HCT116 (cell line): Measurements from ENCODE around the gene TAF3. TPM values are rescaled to one million over a fixed set of nuclear protein-coding genes. Genes with fewer than 3 reads are reported as not detected.

ENCODE experiments used
- ATAC-seq: fragments of 200-7000 bp; cut with Tn5 transposase; 2 replicates; pipeline ENCODE4 v1.9.1; 2020; ENCODE audit warnings: mild to moderate bottlenecking, moderate library complexity
- BruUV-seq: library from RNA; stranded (reverse); fragments of 400-500 nt; replicated peaks from 2 replicates; lab custom pipeline; 2021; lab: Mats Ljungman, UMichigan
- CTCF ChIA-PET: fragments of 300-600 bp; sonication (Branson Sonifier 250); formaldehyde crosslinking; loops from one replicate; lab custom pipeline; 2021; ENCODE audit warnings: antibody characterized with exemption; lab: Charles Lee
- POLR2A ChIA-PET: fragments of 300-600, 350-600 bp; sonication (Branson Sonifier 250); formaldehyde crosslinking; loops from one replicate; lab custom pipeline; 2021; ENCODE audit warnings: antibody characterized with exemption; lab: Charles Lee
- RAD21 ChIA-PET, 2 experiments: fragments of 300-600 bp; sonication (Branson Sonifier 250); formaldehyde crosslinking; loops; one replicate each; lab custom pipeline; 2023; ENCODE audit warnings: low total read pairs in 2 of 2; ENCODE audit not compliant: uncharacterized antibody in 2 of 2, unreplicated experiment in 2 of 2, low non-redundant PET in 1 of 2; lab: Charles Lee
- DNase-seq: peaks from one replicate; pipeline ENCODE4 v3.0.0-alpha.2; 2010; ENCODE audit warnings: low read depth, low spot score
- H2AFZ ChIP-seq: fragments of 200-600 bp; shearing (Covaris generic), sonication (generic); 2 replicates; pipeline ENCODE4 v1.6.1; 2017; ENCODE audit warnings: low read depth, mixed run types, mixed read lengths, antibody characterized with exemption, low read length; ENCODE audit not compliant: poor library complexity, severe bottlenecking
- H3K27ac ChIP-seq: 2 replicates; pipeline ENCODE4 v1.5.1; 2012; ENCODE audit warnings: low read depth, low read length
- H3K27me3 ChIP-seq: fragments of 200-600 bp; sonication (generic); 2 replicates; pipeline ENCODE4 v1.6.1; 2016; ENCODE audit warnings: mixed run types, low read length, mixed read lengths; ENCODE audit not compliant: insufficient read depth
- H3K36me3 ChIP-seq, 2 experiments: fragments of 200-500 bp in 1 of 2; fragments of 200-600 bp in 1 of 2; sonication (Bioruptor generic) in 1 of 2; sonication (generic) in 1 of 2; 2 replicates each; pipeline versions ENCODE4 v1.5.1 to v1.6.1; 2014 to 2016; ENCODE audit warnings: low read length in 2 of 2, inconsistent platforms in 1 of 2, mixed read lengths in 1 of 2, mixed run types in 1 of 2; ENCODE audit not compliant: insufficient read depth in 2 of 2, control insufficient read depth in 1 of 2
- H3K4me1 ChIP-seq, 2 experiments: fragments of 200-600 bp in 1 of 2; sonication (generic) in 1 of 2; 2 replicates each; pipeline versions ENCODE4 v1.5.1 to v1.6.1; 2012 to 2017; ENCODE audit warnings: low read length in 2 of 2, inconsistent platforms in 1 of 2, mild to moderate bottlenecking in 1 of 2, mixed read lengths in 1 of 2, mixed run types in 1 of 2, moderate library complexity in 1 of 2; ENCODE audit not compliant: insufficient read depth in 2 of 2, control insufficient read depth in 1 of 2
- H3K4me2 ChIP-seq: fragments of 200-600 bp; sonication (generic); 2 replicates; pipeline ENCODE4 v1.6.1; 2017; ENCODE audit warnings: mixed run types, low read length, mixed read lengths
- H3K4me3 ChIP-seq, 2 experiments: fragments of 200-600 bp in 1 of 2; sonication (generic) in 1 of 2; replicated peaks in 1 of 2; 2 replicates each; pipeline ENCODE4 v1.5.1; 2011 to 2016; ENCODE audit warnings: low read length in 2 of 2, control low read depth in 1 of 2, low read depth in 1 of 2, mild to moderate bottlenecking in 1 of 2, mixed read lengths in 1 of 2, mixed run types in 1 of 2
- H3K79me2 ChIP-seq: fragments of 200-600 bp; sonication (generic); 2 replicates; pipeline ENCODE4 v1.6.1; 2017; ENCODE audit warnings: mild to moderate bottlenecking, mixed run types, low read length, moderate library complexity, mixed read lengths; ENCODE audit not compliant: insufficient read depth
- H3K9ac ChIP-seq: fragments of 200-600 bp; sonication (generic); 2 replicates; pipeline ENCODE4 v1.6.1; 2016; ENCODE audit warnings: low read length, mixed read lengths
- H3K9me2 ChIP-seq: fragments of 200-600 bp; sonication (generic), shearing (Covaris generic); 2 replicates; pipeline ENCODE4 v1.6.1; 2017; ENCODE audit warnings: mixed run types, mild to moderate bottlenecking, moderate library complexity; ENCODE audit not compliant: insufficient read depth
- H3K9me3 ChIP-seq, 2 experiments: fragments of 200-500 bp in 1 of 2; fragments of 200-600 bp in 1 of 2; sonication (Bioruptor generic) in 1 of 2; sonication (generic) in 1 of 2; 2 replicates each; pipeline ENCODE4 v1.6.1; 2014 to 2017; ENCODE audit warnings: low read length in 2 of 2, mixed read lengths in 2 of 2, inconsistent platforms in 1 of 2, low read depth in 1 of 2, mild to moderate bottlenecking in 1 of 2, mixed run types in 1 of 2, moderate library complexity in 1 of 2; ENCODE audit not compliant: control insufficient read depth in 1 of 2, insufficient read depth in 1 of 2
- H4K20me1 ChIP-seq: fragments of 200-600 bp; sonication (generic), shearing (Covaris generic); 2 replicates; pipeline ENCODE4 v1.6.1; 2017; ENCODE audit warnings: mixed run types, mild to moderate bottlenecking, moderate library complexity; ENCODE audit not compliant: insufficient read depth
- POLR2A ChIP-seq: IDR thresholded peaks from 2 replicates; pipeline ENCODE4 v1.7.0; 2011; ENCODE audit warnings: borderline replicate concordance; ENCODE audit not compliant: insufficient read depth, insufficient read length; ENCODE audit errors: extremely low read depth
- POLR2AphosphoS5 ChIP-seq: IDR thresholded peaks from 2 replicates; pipeline ENCODE4 v1.6.1; 2011; ENCODE audit warnings: mild to moderate bottlenecking, low read depth, low read length, moderate library complexity
- RAD21 ChIP-seq: IDR thresholded peaks from 2 replicates; pipeline ENCODE4 v1.6.1; 2012; ENCODE audit warnings: low read depth, mild to moderate bottlenecking
- YY1 ChIP-seq: IDR thresholded peaks from 2 replicates; pipeline ENCODE4 v1.6.1; 2011; ENCODE audit warnings: low read length, low read depth, moderate library complexity, mild to moderate bottlenecking; ENCODE audit not compliant: insufficient replicate concordance; ENCODE audit errors: extremely low read depth
- intact Hi-C: fragments of 100-400 bp; cut with micrococcal nuclease; formaldehyde crosslinking; loops from 2 replicates; pipeline ENCODE4 v1.10.0; 2022
- total RNA-seq: library from RNA; stranded (reverse); gene quantifications from one replicate; pipeline ENCODE4 v1.2.1, GENCODE V29; 2021; ENCODE audit not compliant: unreplicated experiment
- TF ChIP-seq, protein P1 (sequence below), 3 experiments: fragments of 200-600 bp in 1 of 3; sonication (generic) in 1 of 3; IDR thresholded peaks in 2 of 3; conservative IDR thresholded peaks in 1 of 3; 2 replicates each; pipeline ENCODE4 v1.5.1; 2012 to 2017; ENCODE audit warnings: low read depth in 2 of 3, low read length in 2 of 3, antibody characterized with exemption in 1 of 3, borderline replicate concordance in 1 of 3, control low read depth in 1 of 3, mild to moderate bottlenecking in 1 of 3, mixed read lengths in 1 of 3, mixed run types in 1 of 3, moderate library complexity in 1 of 3; ENCODE audit not compliant: insufficient read depth in 1 of 3
- TF ChIP-seq, protein P2 (sequence below): IDR thresholded peaks from 2 replicates; pipeline ENCODE4 v1.6.1; 2011; ENCODE audit warnings: mild to moderate bottlenecking, low read length, moderate library complexity; ENCODE audit not compliant: insufficient replicate concordance; ENCODE audit errors: extremely low read depth

The TAF3 gene
- total RNA-seq, 1 experiment from 2014 or later: 8.0 TPM

DNA sequence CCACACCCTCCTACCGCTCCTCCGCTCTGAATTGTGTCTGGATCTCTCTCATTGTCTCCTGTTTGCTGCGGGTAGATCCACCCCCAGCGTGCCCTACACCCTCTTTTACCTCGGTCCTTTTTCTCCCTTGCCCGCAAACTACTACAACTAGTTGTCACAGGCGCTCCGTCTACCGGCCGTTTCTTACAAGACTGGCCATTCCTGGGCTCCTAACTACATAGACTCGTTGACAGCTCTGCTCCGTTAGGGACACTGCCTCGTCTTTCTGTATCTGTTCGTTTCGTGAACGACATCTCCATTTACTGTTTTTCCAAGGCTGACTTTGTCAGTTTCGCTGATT is 786 bp downstream of the TAF3 start:
- CTCF ChIA-PET: no interaction called here
- POLR2A ChIA-PET: interaction anchor here (1.8 kb wide), 1 partner anchor 31 kb away, joined by 5 read pairs; the partner anchor contains the start of genes ATP5F1C and KIN
- ATAC-seq (peak; percentile 61), DNase-seq (no peak)
- TF ChIP-seq, protein P1, sequence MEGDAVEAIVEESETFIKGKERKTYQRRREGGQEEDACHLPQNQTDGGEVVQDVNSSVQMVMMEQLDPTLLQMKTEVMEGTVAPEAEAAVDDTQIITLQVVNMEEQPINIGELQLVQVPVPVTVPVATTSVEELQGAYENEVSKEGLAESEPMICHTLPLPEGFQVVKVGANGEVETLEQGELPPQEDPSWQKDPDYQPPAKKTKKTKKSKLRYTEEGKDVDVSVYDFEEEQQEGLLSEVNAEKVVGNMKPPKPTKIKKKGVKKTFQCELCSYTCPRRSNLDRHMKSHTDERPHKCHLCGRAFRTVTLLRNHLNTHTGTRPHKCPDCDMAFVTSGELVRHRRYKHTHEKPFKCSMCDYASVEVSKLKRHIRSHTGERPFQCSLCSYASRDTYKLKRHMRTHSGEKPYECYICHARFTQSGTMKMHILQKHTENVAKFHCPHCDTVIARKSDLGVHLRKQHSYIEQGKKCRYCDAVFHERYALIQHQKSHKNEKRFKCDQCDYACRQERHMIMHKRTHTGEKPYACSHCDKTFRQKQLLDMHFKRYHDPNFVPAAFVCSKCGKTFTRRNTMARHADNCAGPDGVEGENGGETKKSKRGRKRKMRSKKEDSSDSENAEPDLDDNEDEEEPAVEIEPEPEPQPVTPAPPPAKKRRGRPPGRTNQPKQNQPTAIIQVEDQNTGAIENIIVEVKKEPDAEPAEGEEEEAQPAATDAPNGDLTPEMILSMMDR (IDR thresholded peaks at IDR 0.05 in 2 of 3, conservative IDR thresholded peaks at IDR 0.05 in 1 of 3; ENCODE audit: borderline replicate concordance in 1 of 3, insufficient read depth in 1 of 3, low read depth in 2 of 3, low read length in 2 of 3): peak in 2 of 3 experiments; percentile 18 to 29; a peak in 2 of 6 replicates
- 0 out of 2 replicates have a peak, but pooled peaks have one; percentile 25 for TF ChIP-seq RAD21
- TF ChIP-seq POLR2AphosphoS5: no peak
- TF ChIP-seq POLR2A: no peak
- TF ChIP-seq YY1: peak; percentile 3
- TF ChIP-seq, protein P2, sequence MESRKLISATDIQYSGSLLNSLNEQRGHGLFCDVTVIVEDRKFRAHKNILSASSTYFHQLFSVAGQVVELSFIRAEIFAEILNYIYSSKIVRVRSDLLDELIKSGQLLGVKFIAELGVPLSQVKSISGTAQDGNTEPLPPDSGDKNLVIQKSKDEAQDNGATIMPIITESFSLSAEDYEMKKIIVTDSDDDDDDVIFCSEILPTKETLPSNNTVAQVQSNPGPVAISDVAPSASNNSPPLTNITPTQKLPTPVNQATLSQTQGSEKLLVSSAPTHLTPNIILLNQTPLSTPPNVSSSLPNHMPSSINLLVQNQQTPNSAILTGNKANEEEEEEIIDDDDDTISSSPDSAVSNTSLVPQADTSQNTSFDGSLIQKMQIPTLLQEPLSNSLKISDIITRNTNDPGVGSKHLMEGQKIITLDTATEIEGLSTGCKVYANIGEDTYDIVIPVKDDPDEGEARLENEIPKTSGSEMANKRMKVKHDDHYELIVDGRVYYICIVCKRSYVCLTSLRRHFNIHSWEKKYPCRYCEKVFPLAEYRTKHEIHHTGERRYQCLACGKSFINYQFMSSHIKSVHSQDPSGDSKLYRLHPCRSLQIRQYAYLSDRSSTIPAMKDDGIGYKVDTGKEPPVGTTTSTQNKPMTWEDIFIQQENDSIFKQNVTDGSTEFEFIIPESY: no peak
- H3K4me3 ChIP-seq: peak overlapping the region; percentile 92 to 96
- H3K9me3 ChIP-seq: no peaks in the 10 kb centered on the region
- no peaks in the 10 kb centered on the region for H4K20me1 ChIP-seq
- BruUV-seq: no TSS peak
- peak overlapping the region; percentile 93 for H3K4me2 ChIP-seq
- no peaks in the 10 kb centered on the region; a peak in 1 of 4 replicates for H3K36me3 ChIP-seq
- H2AFZ ChIP-seq: no peak overlapping the region
- no peaks in the 10 kb centered on the region for H3K27me3 ChIP-seq
- H3K79me2 ChIP-seq: peaks cover 21% of the 10 kb centered on the region
- H3K9me2 ChIP-seq: no peaks in the 10 kb centered on the region
- peaks cover 9 to 15% of the 10 kb centered on the region in 2 experiments; a peak in 3 of 4 replicates for H3K4me1 ChIP-seq
- intact Hi-C loops: loop anchor here (2.0 to 5.0 kb wide), 2 partner anchors 30 to 1537 kb away; partner anchors contain the start of gene ATP5F1C
- peak overlapping the region; percentile 77 for H3K9ac ChIP-seq
- RAD21 ChIA-PET: interaction anchor here in 1 of 2 experiments (0.7 kb wide), 1 partner anchor 20 kb away, joined by 3 read pairs; no protein-coding TSS in a partner anchor
- peak overlapping the region; percentile 21; the same call in 1 of the 2 replicates for H3K27ac ChIP-seq
